HG02970 (cell line): ENCODE data around the gene PDIA6.

ENCODE experiments used
- ATAC-seq: cut with Tn5 transposase; IDR thresholded peaks from one replicate; pipeline ENCODE4 v1.9.1; 2021; ENCODE audit warnings: mild to moderate bottlenecking, moderate library complexity, moderate number of reproducible peaks; ENCODE audit not compliant: unreplicated experiment, low FRiP score

Gene PDIA6

GRCh38 chr2:10770956-10771750 lies 41.4 kb downstream of the PDIA6 start:
- no peak for ATAC-seq

- no peak for ATAC-seq
Observed at GRCh38 chr2:10768063-10768507, 44.5 kb downstream of the PDIA6 start.

- no peak for ATAC-seq
Observed at GRCh38 chr2:10765914-10766313, 46.7 kb downstream of the PDIA6 start.

GRCh38 chr2:10765461-10765860 lies 47.1 kb downstream of the PDIA6 start:
- ATAC-seq = no peak

GRCh38 chr2:10764896-10765295 lies 47.7 kb downstream of the PDIA6 start:
- ATAC-seq = no peak

GRCh38 chr2:10764096-10764785 lies 48.3 kb downstream of the PDIA6 start:
- ATAC-seq = no peak

- no peak for ATAC-seq
Observed at GRCh38 chr2:10763461-10763800, 49.2 kb downstream of the PDIA6 start.

GRCh38 chr2:10762651-10763460 lies 49.7 kb downstream of the PDIA6 start:
- ATAC-seq = no peak

- no peak for ATAC-seq
Observed at GRCh38 chr2:10761591-10761990, 51.0 kb downstream of the PDIA6 start.

GRCh38 chr2:10760794-10761504 lies 51.6 kb downstream of the PDIA6 start:
- no peak for ATAC-seq

- ATAC-seq = no peak
Observed at GRCh38 chr2:10759151-10759714, 53.4 kb downstream of the PDIA6 start.

- no peak for ATAC-seq
Observed at GRCh38 chr2:10757814-10758286, 54.7 kb downstream of the PDIA6 start.

- ATAC-seq = no peak
Observed at GRCh38 chr2:10755621-10756020, 57.0 kb downstream of the PDIA6 start.

- no peak for ATAC-seq
Observed at GRCh38 chr2:10753876-10754275, 58.7 kb downstream of the PDIA6 start.

- no peak for ATAC-seq
Observed at GRCh38 chr2:10753156-10753555, 59.4 kb downstream of the PDIA6 start.

GRCh38 chr2:10752236-10752635 lies 60.3 kb downstream of the PDIA6 start:
- no peak for ATAC-seq

- no peak for ATAC-seq
Observed at GRCh38 chr2:10750610-10751009, 62.0 kb downstream of the PDIA6 start.

GRCh38 chr2:10742666-10743065 lies 69.9 kb downstream of the PDIA6 start:
- ATAC-seq = no peak

GRCh38 chr2:10741139-10741538 lies 71.4 kb downstream of the PDIA6 start:
- no peak for ATAC-seq

- no peak for ATAC-seq
Observed at GRCh38 chr2:10740226-10740625, 72.4 kb downstream of the PDIA6 start.
